CD4-positive, CD25-positive, alpha-beta regulatory T cell (primary cell): ENCODE measurements around the gene CAPN8. TPM values are rescaled to one million over a fixed set of nuclear protein-coding genes. Genes with fewer than 3 reads are reported as not detected.

Source experiments
- ATAC-seq, 2 donors: fragments of 150-1000 bp; cut with Tn5 transposase; one replicate each; pipeline ENCODE4 v1.10.0; 2021; ENCODE audit warnings: low read depth in 2 of 2, moderate number of reproducible peaks in 2 of 2, moderate library complexity in 1 of 2
- DNase-seq, 3 donors: peaks; one replicate each; pipeline versions ENCODE4 v3.0.0 to v3.0.0-alpha.2; 2012 to 2022; ENCODE audit warnings: mixed read lengths in 1 of 3
- H3K27ac ChIP-seq: one replicate; pipeline ENCODE4 v1.7.0; 2013; ENCODE audit warnings: mild to moderate bottlenecking, low read length; ENCODE audit not compliant: insufficient read depth, poor library complexity, severe bottlenecking
- H3K27me3 ChIP-seq: one replicate; pipeline ENCODE4 v1.7.0; 2013; ENCODE audit warnings: low read length; ENCODE audit not compliant: control insufficient read depth, insufficient read depth
- H3K36me3 ChIP-seq: one replicate; pipeline ENCODE4 v1.7.0; 2013; ENCODE audit warnings: mild to moderate bottlenecking, low read length, moderate library complexity; ENCODE audit not compliant: control insufficient read depth, insufficient read depth
- H3K4me1 ChIP-seq: 2 replicates; pipeline ENCODE4 v1.7.0; 2013; ENCODE audit warnings: mild to moderate bottlenecking, low read length; ENCODE audit not compliant: insufficient read depth, control insufficient read depth, poor library complexity, severe bottlenecking
- H3K4me3 ChIP-seq: one replicate; pipeline ENCODE4 v1.7.0; 2013; ENCODE audit warnings: low read depth, mild to moderate bottlenecking, low read length, moderate library complexity
- H3K9me3 ChIP-seq, 2 experiments: 1 replicate in 1 of 2; 2 replicates in 1 of 2; pipeline ENCODE4 v1.7.0; 2013; ENCODE audit warnings: low read length in 2 of 2, mild to moderate bottlenecking in 1 of 2, moderate library complexity in 1 of 2; ENCODE audit not compliant: control insufficient read depth in 2 of 2
- H3K27ac Mint-ChIP-seq, 3 donors: one replicate each; pipeline ENCODE4 v1.8.0; 2020 to 2022; ENCODE audit warnings: mild to moderate bottlenecking in 3 of 3, mixed read lengths in 3 of 3, moderate library complexity in 2 of 3
- H3K27me3 Mint-ChIP-seq: one replicate; pipeline ENCODE4 v1.8.0; 2022; ENCODE audit warnings: mild to moderate bottlenecking, mixed read lengths
- H3K36me3 Mint-ChIP-seq: one replicate; pipeline ENCODE4 v1.8.0; 2020; ENCODE audit warnings: mixed read lengths
- H3K4me1 Mint-ChIP-seq, 4 donors: one replicate each; pipeline ENCODE4 v1.8.0; 2020 to 2022; ENCODE audit warnings: mixed read lengths in 4 of 4, mild to moderate bottlenecking in 1 of 4
- H3K4me3 Mint-ChIP-seq, 4 donors: one replicate each; pipeline ENCODE4 v1.8.0; 2020 to 2022; ENCODE audit warnings: mild to moderate bottlenecking in 4 of 4, mixed read lengths in 4 of 4, moderate library complexity in 3 of 4
- H3K9me3 Mint-ChIP-seq, 7 donors: one replicate each; pipeline ENCODE4 v1.8.0; 2020 to 2022; ENCODE audit warnings: mixed read lengths in 7 of 7, mild to moderate bottlenecking in 3 of 7, moderate library complexity in 2 of 7
- polyA plus RNA-seq, 4 donors: library from polyadenylated mRNA; unstranded; fragments of 300-500 nt; fragmentation: Illumina TruSeq; gene quantifications; one replicate each; pipeline ENCODE4 v1.2.3, GENCODE V29; 2021
- total RNA-seq: library from RNA; stranded (reverse); gene quantifications from one replicate; pipeline ENCODE4 v1.2.3, GENCODE V29; 2022

The CAPN8 gene
- total and polyA plus RNA-seq, 5 donors from 2014 or later, result 0.12 to 1.1 (median 0.49) TPM; not detected in 1

GRCh38 chr1:223678841-223679240, 13.3 kb upstream of the CAPN8 start:
- Histone ChIP-seq H3K36me3 (no peaks in the 10 kb centered on the region), H3K9me3 (peaks cover 0 to 6% of the 10 kb centered on the region in 2 experiments), H3K4me1 (no peaks in the 10 kb centered on the region), H3K4me3 (no peak overlapping the region), H3K27me3 (peaks cover 11% of the 10 kb centered on the region), H3K27ac (no peak overlapping the region)
- ATAC-seq, result no peak
- DNase-seq, result no peak
- Mint-ChIP-seq H3K36me3 (peaks cover 5% of the 10 kb centered on the region), H3K27ac (no peak overlapping the region), H3K4me3 (no peak overlapping the region), H3K9me3 (peaks cover 2 to 19% (median 5%) of the 10 kb centered on the region in 7 donors), H3K27me3 (peaks cover 15% of the 10 kb centered on the region), H3K4me1 (no peaks in the 10 kb centered on the region)

GRCh38 chr1:223674119-223674890, 8.8 kb upstream of the CAPN8 start:
- no peak overlapping the region for H3K27ac Mint-ChIP-seq
- no peaks in the 10 kb centered on the region for H3K36me3 ChIP-seq
- peaks cover 31% of the 10 kb centered on the region for H3K27me3 Mint-ChIP-seq
- no peaks in the 10 kb centered on the region for H3K4me1 Mint-ChIP-seq
- ATAC-seq, result no peak
- H3K4me3 Mint-ChIP-seq, result no peak overlapping the region
- no peaks in the 10 kb centered on the region for H3K4me1 ChIP-seq
- H3K9me3 ChIP-seq, result peaks cover 0 to 13% of the 10 kb centered on the region in 2 experiments
- H3K36me3 Mint-ChIP-seq, result peaks cover 5% of the 10 kb centered on the region
- H3K27me3 ChIP-seq, result peaks cover 3% of the 10 kb centered on the region
- H3K27ac ChIP-seq, result no peak overlapping the region
- DNase-seq, result no peak
- no peak overlapping the region for H3K4me3 ChIP-seq
- H3K9me3 Mint-ChIP-seq, result peaks cover 3 to 25% (median 5%) of the 10 kb centered on the region in 7 donors

GRCh38 chr1:223670458-223671159, 5.1 kb upstream of the CAPN8 start:
- no peak for ATAC-seq
- peak in 1 of 3 donors; percentile 26 for DNase-seq
- peaks cover 1 to 20% (median 5%) of the 10 kb centered on the region in 7 donors for H3K9me3 Mint-ChIP-seq

GRCh38 chr1:223669003-223669795, 3.7 kb upstream of the CAPN8 start:
- Mint-ChIP-seq H3K4me1 (no peaks in the 10 kb centered on the region), H3K36me3 (no peaks in the 10 kb centered on the region), H3K27ac (no peak overlapping the region), H3K4me3 (no peak overlapping the region), H3K27me3 (peaks cover 32% of the 10 kb centered on the region), H3K9me3 (peaks cover 0 to 8% (median 2%) of the 10 kb centered on the region in 7 donors)
- Histone ChIP-seq H3K4me1 (no peaks in the 10 kb centered on the region), H3K4me3 (no peak overlapping the region), H3K36me3 (no peaks in the 10 kb centered on the region), H3K9me3 (peaks cover 0 to 10% of the 10 kb centered on the region in 2 experiments), H3K27me3 (no peaks in the 10 kb centered on the region), H3K27ac (no peak overlapping the region)
- ATAC-seq, result no peak
- DNase-seq, result no peak

More at GRCh38 chr1:223670458-223671159, 5.1 kb upstream of the CAPN8 start:
- H3K4me3 Mint-ChIP-seq, result no peak overlapping the region
- H3K27me3 Mint-ChIP-seq, result peaks cover 41% of the 10 kb centered on the region
- H3K4me1 Mint-ChIP-seq, result no peaks in the 10 kb centered on the region
- H3K9me3 ChIP-seq, result peaks cover 0 to 13% of the 10 kb centered on the region in 2 experiments
- no peak overlapping the region for H3K27ac ChIP-seq
- no peaks in the 10 kb centered on the region for H3K36me3 ChIP-seq
- no peak overlapping the region for H3K27ac Mint-ChIP-seq
- no peaks in the 10 kb centered on the region for H3K27me3 ChIP-seq
- H3K4me3 ChIP-seq, result no peak overlapping the region
- H3K36me3 Mint-ChIP-seq, result peaks cover 5% of the 10 kb centered on the region
- H3K4me1 ChIP-seq, result no peaks in the 10 kb centered on the region

- Histone ChIP-seq H3K27ac (no peak overlapping the region), H3K27me3 (peaks cover 2% of the 10 kb centered on the region), H3K4me3 (no peak overlapping the region), H3K4me1 (no peaks in the 10 kb centered on the region), H3K9me3 (no peaks in the 10 kb centered on the region), H3K36me3 (no peaks in the 10 kb centered on the region)
- Mint-ChIP-seq H3K9me3 (peaks cover 0 to 5% (median 0%) of the 10 kb centered on the region in 7 donors), H3K4me3 (no peak overlapping the region), H3K4me1 (no peaks in the 10 kb centered on the region), H3K27me3 (peaks cover 41% of the 10 kb centered on the region), H3K36me3 (no peaks in the 10 kb centered on the region), H3K27ac (no peak overlapping the region)
- DNase-seq (no peak), ATAC-seq (no peak)
These were observed 2.1 kb upstream of the CAPN8 start for GRCh38 chr1:223667484-223668182.

GRCh38 chr1:223664106-223664505, 1.4 kb downstream of the CAPN8 start:
- DNase-seq (no peak), ATAC-seq (no peak)
- no peak overlapping the region for H3K27ac Mint-ChIP-seq
- peaks cover 30% of the 10 kb centered on the region for H3K27me3 Mint-ChIP-seq
- no peak overlapping the region for H3K27ac ChIP-seq
- no peaks in the 10 kb centered on the region for H3K36me3 Mint-ChIP-seq
- H3K27me3 ChIP-seq, result peaks cover 2% of the 10 kb centered on the region
- no peak overlapping the region for H3K4me3 ChIP-seq
- H3K4me3 Mint-ChIP-seq, result no peak overlapping the region
- H3K36me3 ChIP-seq, result no peaks in the 10 kb centered on the region
- no peaks in the 10 kb centered on the region for H3K9me3 ChIP-seq
- no peaks in the 10 kb centered on the region for H3K4me1 ChIP-seq
- H3K9me3 Mint-ChIP-seq, result peaks cover 0 to 1% (median 0%) of the 10 kb centered on the region in 7 donors
- H3K4me1 Mint-ChIP-seq, result no peaks in the 10 kb centered on the region

GRCh38 chr1:223662943-223663342, 2.6 kb downstream of the CAPN8 start:
- no peak overlapping the region for H3K27ac Mint-ChIP-seq
- H3K4me1 ChIP-seq, result no peaks in the 10 kb centered on the region
- H3K36me3 Mint-ChIP-seq, result no peaks in the 10 kb centered on the region
- H3K9me3 Mint-ChIP-seq, result peaks cover 0 to 1% (median 0%) of the 10 kb centered on the region in 7 donors
- no peak overlapping the region for H3K4me3 Mint-ChIP-seq
- H3K27me3 Mint-ChIP-seq, result peaks cover 20% of the 10 kb centered on the region
- H3K9me3 ChIP-seq, result no peaks in the 10 kb centered on the region
- DNase-seq (no peak), ATAC-seq (no peak)
- H3K27me3 ChIP-seq, result peaks cover 2% of the 10 kb centered on the region
- no peak overlapping the region for H3K27ac ChIP-seq
- no peaks in the 10 kb centered on the region for H3K4me1 Mint-ChIP-seq
- H3K4me3 ChIP-seq, result no peak overlapping the region
- no peaks in the 10 kb centered on the region for H3K36me3 ChIP-seq
